IPS DF 6.9 (cell line): ENCODE measurements around the gene CANT1.

Experiments
- DNase-seq: peaks from one replicate; pipeline ENCODE4 v3.0.0-alpha.2; 2013; ENCODE audit warnings: low read depth, low spot score
- H3K27ac ChIP-seq: one replicate; pipeline ENCODE4 v1.5.1; 2013; ENCODE audit warnings: low read length, control low read depth
- H3K27me3 ChIP-seq: 2 replicates; pipeline ENCODE4 v1.6.1; 2013; ENCODE audit warnings: mild to moderate bottlenecking, low read length; ENCODE audit not compliant: control insufficient read depth, insufficient read depth
- H3K36me3 ChIP-seq: 2 replicates; pipeline ENCODE4 v1.6.1; 2013; ENCODE audit warnings: low read length; ENCODE audit not compliant: control insufficient read depth, insufficient read depth
- H3K4me1 ChIP-seq: 2 replicates; pipeline ENCODE4 v1.6.1; 2013; ENCODE audit warnings: low read length; ENCODE audit not compliant: control insufficient read depth, insufficient read depth
- H3K4me3 ChIP-seq: 2 replicates; pipeline ENCODE4 v1.5.1; 2013; ENCODE audit warnings: mild to moderate bottlenecking, low read length
- H3K9me3 ChIP-seq: 2 replicates; pipeline ENCODE4 v1.6.1; 2013; ENCODE audit warnings: low read length, inconsistent platforms; ENCODE audit not compliant: control insufficient read depth, insufficient read depth
- WGBS: extraction: QIAGEN DNeasy Blood & Tissue Kit; methylation state at CpG from one replicate; pipeline ENCODE4 v1.1.7; 2013; ENCODE audit warnings: mixed read lengths, missing lambda C conversion rate; ENCODE audit not compliant: insufficient read length, insufficient coverage; 5-methylcytosine and 5-hydroxymethylcytosine counted together

Gene CANT1

DNA sequence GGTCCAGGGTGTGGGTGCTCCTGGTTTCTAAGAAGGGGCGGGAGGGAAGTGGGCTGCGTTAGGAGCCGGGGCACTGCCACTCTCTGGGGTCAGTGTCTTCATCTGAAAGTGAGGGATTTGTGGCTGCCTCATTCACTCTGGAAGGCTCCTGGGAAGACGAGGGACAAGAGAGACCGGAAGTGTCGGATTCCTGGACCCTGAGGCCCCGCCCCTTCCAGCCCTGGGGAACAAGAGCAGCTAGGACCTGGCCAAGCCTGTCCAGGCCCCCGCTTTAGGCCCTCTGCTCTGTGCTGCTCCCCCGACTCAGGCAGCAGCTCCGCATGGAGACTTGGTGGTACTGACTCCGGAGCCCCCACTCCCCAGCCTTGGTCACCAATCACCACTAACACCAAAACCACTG, 36.4 kb downstream of the CANT1 start:
- Histone ChIP-seq H3K36me3 (no peaks in the 10 kb centered on the region), H3K9me3 (no peaks in the 10 kb centered on the region), H3K4me1 (0 out of 2 replicates have a peak, but pooled peaks cover 2% of the 10 kb centered on the region), H3K27ac (no peak overlapping the region), H3K4me3 (no peak overlapping the region), H3K27me3 (no peaks in the 10 kb centered on the region)
- no CpG with 5 or more reads among the region's 11 CpGs for WGBS
- no peak for DNase-seq

- WGBS, result no CpG with 5 or more reads among the region's 15 CpGs
- no peaks in the 10 kb centered on the region; the same call in 1 of the 2 replicates for H3K36me3 ChIP-seq
Measured at GRCh38 chr17:78972507-78973105, 37.0 kb downstream of the CANT1 start.

DNA sequence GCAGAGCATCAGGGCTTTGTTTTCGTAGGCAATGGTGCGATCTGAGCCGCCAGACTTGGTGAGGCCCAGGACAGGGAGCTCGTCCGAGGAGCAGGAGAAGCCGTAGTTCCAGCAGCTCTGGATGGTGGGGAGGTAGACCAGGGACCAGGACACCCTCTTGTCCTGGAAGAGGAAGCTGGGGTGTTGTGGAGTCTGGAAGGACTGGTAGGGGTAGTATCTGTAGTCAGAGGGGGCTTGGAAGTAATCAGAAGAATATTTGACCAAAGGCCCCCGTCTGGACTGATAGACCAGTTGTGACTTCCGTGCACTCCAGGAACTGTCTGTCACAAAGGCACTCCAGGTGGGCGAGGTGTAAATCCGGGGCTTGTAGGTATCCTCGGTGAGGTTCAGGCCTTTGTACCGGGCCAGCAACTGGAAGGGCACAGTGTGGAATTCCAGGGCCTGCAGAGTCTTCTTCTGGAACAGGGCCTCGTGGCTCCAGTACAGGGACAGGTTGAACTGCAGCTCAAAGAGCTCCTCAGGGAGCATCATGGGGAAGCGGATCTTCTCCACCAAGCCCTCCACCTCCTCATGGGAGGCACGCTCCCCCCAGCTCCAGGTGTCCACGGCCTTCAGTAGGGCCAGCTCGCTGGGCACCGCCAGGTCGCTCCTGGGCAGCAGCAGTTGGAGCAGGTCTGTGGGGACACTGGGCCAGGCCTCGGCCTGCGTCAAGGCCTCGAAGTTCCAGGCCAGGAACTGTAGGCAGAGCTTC, 37.6 kb downstream of the CANT1 start:
- no peak for DNase-seq
- WGBS, result no CpG with 5 or more reads among the region's 22 CpGs
- Histone ChIP-seq H3K4me3 (no peak overlapping the region), H3K36me3 (no peaks in the 10 kb centered on the region; the same call in 1 of the 2 replicates), H3K27me3 (no peaks in the 10 kb centered on the region), H3K27ac (no peak overlapping the region), H3K4me1 (no peaks in the 10 kb centered on the region), H3K9me3 (no peaks in the 10 kb centered on the region)

More at GRCh38 chr17:78972507-78973105, 37.0 kb downstream of the CANT1 start:
- Histone ChIP-seq H3K27me3 (no peaks in the 10 kb centered on the region), H3K4me1 (no peaks in the 10 kb centered on the region), H3K4me3 (no peak overlapping the region), H3K27ac (no peak overlapping the region), H3K9me3 (no peaks in the 10 kb centered on the region)
- no peak for DNase-seq

DNA sequence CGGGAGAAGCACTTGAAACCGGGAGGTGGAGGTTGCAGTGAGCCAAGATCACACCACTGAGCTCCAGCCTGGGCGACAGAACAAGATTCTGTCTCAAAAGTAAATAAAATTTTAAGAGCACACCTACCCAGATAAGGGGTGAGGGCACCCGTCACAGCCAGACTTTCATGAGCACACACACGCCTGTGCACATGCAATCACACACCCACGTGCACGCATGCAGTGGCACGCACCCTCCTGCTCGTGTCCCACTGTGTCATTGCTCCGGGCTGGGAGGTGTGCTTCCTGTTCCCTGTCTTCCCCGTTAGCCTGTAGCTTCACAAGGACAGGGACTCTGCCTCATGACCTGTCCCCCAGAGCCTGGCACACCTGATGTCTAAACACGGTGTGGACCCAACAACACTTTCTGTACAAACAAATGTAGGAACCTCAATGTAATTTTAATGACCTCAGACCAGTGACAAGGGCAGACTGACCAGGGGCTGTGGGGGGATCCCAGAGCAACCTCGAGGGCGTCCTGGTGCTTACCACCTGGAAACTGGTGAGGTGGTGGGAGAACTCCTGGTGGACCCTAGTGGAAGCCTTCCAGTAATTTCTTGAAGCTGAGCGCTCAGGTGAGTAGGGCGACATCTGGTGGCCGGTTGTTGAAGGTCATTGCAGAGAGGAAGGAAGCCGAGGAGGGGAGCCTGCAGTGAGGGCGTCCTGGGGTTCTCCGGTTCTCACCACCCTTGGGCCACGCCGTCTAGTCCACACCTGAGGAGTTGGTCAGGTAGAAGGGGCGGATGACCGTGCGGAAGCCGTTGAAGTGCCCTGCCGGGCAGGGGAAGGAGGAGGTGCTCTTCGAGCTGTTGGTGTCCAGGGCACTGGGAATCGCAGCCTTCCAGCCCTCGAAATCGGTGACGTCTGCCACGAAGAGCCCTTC, 38.5 kb downstream of the CANT1 start:
- Histone ChIP-seq H3K9me3 (no peaks in the 10 kb centered on the region), H3K4me3 (no peak overlapping the region), H3K4me1 (no peaks in the 10 kb centered on the region), H3K36me3 (no peaks in the 10 kb centered on the region; the same call in 1 of the 2 replicates), H3K27ac (no peak overlapping the region), H3K27me3 (no peaks in the 10 kb centered on the region)
- DNase-seq, result no peak
- no CpG with 5 or more reads among the region's 33 CpGs for WGBS

DNA sequence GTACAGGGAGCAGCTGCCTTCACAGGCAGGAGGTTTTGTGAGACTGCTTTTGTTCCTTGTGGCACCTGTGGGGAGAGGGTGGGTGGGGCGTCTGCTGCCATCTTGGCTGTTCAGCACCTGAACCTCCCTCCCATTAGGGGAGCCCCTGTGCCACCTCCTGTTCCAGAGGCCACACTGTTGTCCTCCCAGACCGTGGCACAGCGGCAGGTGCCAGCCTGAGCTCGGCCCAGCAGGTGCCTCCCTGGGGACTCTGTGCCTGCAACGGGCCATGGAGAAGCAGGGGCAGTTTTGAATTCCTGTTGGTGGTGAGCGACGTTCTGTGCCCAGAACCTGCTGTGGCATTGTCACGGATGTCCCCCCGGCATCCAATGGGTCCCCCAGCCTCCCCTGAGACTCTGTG, 39.7 kb downstream of the CANT1 start:
- H3K27ac ChIP-seq, result no peak overlapping the region
- no peak overlapping the region for H3K4me3 ChIP-seq
- DNase-seq, result no peak
- H3K27me3 ChIP-seq, result no peaks in the 10 kb centered on the region
- H3K9me3 ChIP-seq, result no peaks in the 10 kb centered on the region
- H3K4me1 ChIP-seq, result no peaks in the 10 kb centered on the region
- no peaks in the 10 kb centered on the region; the same call in 1 of the 2 replicates for H3K36me3 ChIP-seq
- WGBS, result no CpG with 5 or more reads among the region's 9 CpGs

GRCh38 chr17:78967782-78968362, 41.7 kb downstream of the CANT1 start:
- Histone ChIP-seq H3K36me3 (no peaks in the 10 kb centered on the region; the same call in 1 of the 2 replicates), H3K27ac (no peak overlapping the region), H3K4me1 (no peaks in the 10 kb centered on the region), H3K27me3 (no peaks in the 10 kb centered on the region; the same call in 1 of the 2 replicates), H3K4me3 (no peak overlapping the region), H3K9me3 (no peaks in the 10 kb centered on the region)
- WGBS, result no CpG with 5 or more reads among the region's 21 CpGs
- DNase-seq, result no peak

DNA sequence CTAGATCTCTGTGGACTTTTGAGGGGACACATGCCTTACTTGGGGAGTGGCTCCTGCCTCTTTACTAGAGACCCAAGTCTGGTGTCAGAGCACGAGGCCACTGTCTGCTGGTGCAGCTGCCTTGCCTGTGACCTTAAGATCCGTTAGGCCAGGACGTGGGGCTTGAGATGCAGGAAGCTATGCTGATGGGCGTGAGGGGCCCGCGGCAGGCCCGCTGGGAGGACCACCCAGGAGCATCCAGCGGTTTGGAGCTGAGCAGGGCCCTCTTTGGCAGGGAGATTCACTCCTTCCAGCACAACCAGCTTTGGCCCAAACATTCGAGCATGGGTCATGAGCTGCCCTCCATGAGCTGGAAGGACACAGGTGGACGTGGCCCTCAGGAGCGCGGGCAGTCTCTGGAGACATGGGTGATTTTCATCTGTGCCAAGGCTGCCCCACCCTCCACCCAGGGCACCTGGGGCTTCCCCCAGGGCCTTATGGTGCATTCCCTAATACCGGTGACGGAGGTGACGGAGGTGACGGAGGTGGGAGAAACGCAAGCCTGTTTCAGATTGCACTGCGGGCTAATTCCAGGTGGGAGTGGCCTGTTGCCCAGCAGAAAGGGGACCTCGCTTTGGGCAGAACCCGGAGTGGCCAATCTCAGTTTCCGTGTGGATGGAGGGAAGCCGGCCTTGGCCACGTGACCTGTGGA, 42.5 kb downstream of the CANT1 start:
- Histone ChIP-seq H3K36me3 (no peaks in the 10 kb centered on the region; the same call in 1 of the 2 replicates), H3K4me3 (no peak overlapping the region), H3K27me3 (no peaks in the 10 kb centered on the region; the same call in 1 of the 2 replicates), H3K27ac (no peak overlapping the region), H3K4me1 (no peaks in the 10 kb centered on the region), H3K9me3 (no peaks in the 10 kb centered on the region)
- WGBS, result no CpG with 5 or more reads among the region's 23 CpGs
- DNase-seq, result no peak

GRCh38 chr17:78966123-78966813, 43.3 kb downstream of the CANT1 start:
- Histone ChIP-seq H3K4me3 (no peak overlapping the region), H3K4me1 (no peaks in the 10 kb centered on the region), H3K9me3 (no peaks in the 10 kb centered on the region), H3K36me3 (no peaks in the 10 kb centered on the region; the same call in 1 of the 2 replicates), H3K27ac (no peak overlapping the region), H3K27me3 (no peaks in the 10 kb centered on the region; the same call in 1 of the 2 replicates)
- no CpG with 5 or more reads among the region's 26 CpGs for WGBS
- no peak for DNase-seq

- Histone ChIP-seq H3K27me3 (no peaks in the 10 kb centered on the region; the same call in 1 of the 2 replicates), H3K9me3 (no peaks in the 10 kb centered on the region), H3K4me1 (no peaks in the 10 kb centered on the region), H3K36me3 (no peaks in the 10 kb centered on the region; the same call in 1 of the 2 replicates), H3K27ac (no peak overlapping the region), H3K4me3 (no peak overlapping the region)
- WGBS, result no CpG with 5 or more reads among the region's 8 CpGs
- no peak for DNase-seq
Measured at GRCh38 chr17:78965491-78965924, 44.1 kb downstream of the CANT1 start.
